Medulla oblongata (tissue), 1 donor: Measurements from ENCODE around the gene AGRP.

Experiments used
- DNase-seq: peaks from one replicate; pipeline ENCODE4 v3.0.0-alpha.2; 2015; ENCODE audit errors: extremely low spot score

The AGRP gene

GRCh38 chr16:67463059-67463458, 20.3 kb downstream of the AGRP start:
- no peak for DNase-seq

DNA sequence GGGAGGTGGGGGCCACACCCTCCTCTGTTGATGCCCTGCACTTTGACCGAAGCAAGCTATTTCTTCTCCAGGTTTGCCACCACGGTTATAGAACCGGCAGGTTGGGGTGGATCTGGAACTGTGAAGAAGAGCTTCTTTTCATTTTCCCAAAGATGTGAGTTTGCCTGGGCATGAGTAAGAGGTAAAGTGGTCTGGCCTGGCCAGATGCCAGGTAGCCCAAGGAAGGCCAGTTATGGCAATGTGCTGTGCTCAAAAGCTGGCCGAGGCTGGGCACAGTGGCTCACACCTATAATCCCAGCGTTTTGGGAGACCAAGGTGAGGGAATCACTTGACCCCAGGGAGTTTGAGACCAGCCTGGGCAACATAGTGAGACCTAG, 21.1 kb downstream of the AGRP start:
- DNase-seq = no peak

DNA sequence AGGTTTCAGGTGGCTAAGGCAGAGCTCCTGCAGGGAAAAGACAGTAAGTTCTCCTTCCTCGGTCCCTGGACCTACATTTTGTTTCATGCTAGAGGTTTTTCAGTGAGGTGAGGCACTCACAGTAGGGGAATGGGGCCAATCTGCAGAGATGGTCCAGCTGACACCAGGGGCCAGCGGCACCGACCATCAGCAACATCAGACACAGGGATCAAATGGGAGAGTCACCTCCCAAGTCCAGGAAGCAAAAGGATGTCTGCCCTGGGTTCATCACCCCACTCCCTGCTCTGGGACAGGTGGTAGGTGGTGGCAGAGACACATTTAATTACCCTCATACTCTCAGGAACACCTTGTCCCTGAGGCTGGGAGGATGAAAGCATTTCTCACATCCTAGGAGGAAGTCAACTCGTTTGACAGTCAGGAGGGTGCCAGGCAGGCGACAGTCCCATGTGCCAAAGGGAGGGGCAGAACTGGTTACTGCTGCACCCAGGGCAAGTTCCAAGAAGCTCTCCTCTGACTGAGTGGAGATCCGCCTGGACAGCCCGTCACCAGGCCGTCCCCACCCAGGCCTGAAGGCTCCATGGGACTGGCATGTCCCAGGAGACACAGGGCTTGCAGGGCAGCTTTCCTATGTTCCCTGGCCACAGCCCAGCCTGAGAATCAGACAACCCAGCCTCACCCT, 21.6 kb downstream of the AGRP start:
- no peak for DNase-seq

DNA sequence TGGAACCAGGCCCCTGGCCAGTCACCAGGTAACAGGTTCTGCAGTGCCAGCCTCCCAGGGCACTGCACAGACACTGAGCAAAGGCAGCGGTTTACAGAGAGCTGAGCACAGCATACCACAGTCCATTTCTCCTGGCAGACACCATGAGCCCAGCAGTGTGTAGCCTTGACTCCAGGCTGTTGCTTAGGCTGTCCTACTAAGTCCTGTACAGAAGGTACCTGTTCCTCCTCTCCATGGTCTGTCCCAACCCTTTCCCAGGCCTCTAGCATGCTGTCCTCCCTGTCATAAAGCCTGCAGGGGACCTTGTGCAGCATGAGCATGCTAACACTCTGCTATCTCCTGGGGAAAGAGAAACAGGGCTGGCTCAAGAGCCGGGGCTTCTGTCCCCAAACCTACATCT, 22.4 kb downstream of the AGRP start:
- DNase-seq = no peak

DNA sequence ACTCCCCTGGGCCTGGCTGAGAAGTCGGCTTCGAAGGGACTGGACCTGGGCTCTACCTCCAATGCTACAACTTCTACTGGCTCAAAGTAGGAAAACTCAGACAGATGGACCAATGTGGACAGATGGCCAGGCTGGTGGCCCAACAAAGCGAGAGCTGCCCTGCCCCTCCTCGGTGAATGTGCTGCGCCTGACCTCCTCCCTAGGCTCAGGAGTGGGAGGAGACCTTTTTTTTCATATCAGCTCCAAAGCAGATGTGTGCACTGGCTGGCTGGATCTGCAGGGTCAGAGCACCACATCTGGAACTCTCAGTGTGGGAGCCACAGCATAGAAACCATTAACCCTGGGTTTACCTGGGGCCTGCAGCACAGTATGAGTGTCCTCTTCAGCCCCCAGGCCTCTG, 23.2 kb downstream of the AGRP start:
- DNase-seq = no peak

- DNase-seq = peak; percentile 46
Observed at GRCh38 chr16:67459861-67460150, 23.5 kb downstream of the AGRP start.

DNA sequence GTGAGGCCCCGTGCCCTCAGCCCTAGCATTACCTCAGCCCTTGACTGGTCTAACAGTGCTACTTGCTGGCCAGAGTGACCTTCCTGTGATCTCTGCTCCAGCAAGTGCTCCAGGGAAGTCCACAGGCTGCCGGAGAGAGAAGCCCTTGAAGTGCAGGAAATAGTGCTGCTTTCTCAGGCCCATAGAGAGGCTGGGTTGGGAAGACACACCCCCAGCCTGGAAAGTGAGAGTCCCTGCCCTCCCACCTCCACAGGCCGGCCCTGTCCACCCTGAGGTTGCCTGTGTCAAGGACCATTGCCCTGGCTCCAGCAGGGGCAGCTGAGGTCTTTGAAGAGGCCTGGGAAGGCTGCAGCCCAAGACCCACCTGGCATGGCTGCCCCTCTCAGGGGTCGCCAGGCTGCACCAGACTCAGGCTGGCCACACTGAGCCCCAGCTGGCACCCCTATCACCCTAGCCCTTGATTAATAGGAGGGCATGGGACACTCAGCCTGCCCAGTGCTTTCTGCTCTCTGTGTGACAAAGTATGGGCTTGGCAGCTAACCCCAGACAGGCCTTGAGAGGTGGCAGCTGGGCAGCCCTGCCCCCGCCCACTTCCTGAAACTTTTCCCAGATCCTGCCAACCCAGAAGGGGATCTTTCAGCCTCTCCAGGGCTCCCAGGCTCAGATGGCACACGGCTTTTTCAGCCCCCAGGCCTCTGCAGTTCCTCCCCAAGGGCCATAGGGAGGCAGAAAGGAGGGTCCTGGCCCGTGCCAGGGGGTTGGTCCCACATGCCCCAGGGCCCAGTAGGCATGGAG, 24.1 kb downstream of the AGRP start:
- DNase-seq = peak; percentile 64

GRCh38 chr16:67458121-67458641, 25.2 kb downstream of the AGRP start:
- no peak for DNase-seq

GRCh38 chr16:67457611-67458010, 25.7 kb downstream of the AGRP start:
- no peak for DNase-seq

DNA sequence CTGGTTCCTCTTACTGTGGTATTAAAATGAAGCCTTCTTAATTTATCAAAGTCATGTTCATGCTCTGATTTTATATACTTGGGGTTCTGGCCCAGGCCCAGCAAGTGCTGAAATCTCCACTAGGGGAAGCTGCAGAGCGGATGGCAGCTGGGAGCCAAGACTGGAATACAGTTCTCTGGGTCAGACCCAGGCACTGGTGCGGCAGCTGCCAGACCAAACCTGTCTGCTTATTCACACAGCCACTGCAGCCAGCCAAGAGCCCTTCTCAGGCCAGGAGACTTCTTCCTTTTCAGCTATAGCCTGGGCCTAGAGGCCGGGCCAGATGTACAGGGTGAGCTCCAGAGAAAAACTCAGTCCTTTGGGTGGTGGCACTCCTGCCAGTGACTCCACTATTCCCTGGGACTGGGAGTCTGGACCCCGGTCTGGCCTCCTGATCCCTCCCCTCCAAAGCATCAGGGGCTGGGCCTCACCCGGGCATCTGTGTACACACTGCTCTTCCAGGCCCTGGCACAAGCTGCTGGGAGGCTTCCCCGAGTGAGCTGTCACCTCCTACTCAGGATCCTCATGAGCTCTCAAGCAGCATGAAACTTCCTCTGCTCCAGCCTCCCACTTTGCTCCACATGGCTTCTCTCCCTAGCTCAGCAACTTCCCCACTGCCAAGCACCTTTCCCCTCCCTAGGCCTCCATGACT, 26.8 kb downstream of the AGRP start:
- peak; percentile 43 for DNase-seq

GRCh38 chr16:67454852-67455251, 28.5 kb downstream of the AGRP start:
- no peak for DNase-seq

GRCh38 chr16:67454104-67454503, 29.2 kb downstream of the AGRP start:
- no peak for DNase-seq

GRCh38 chr16:67451704-67452435, 31.5 kb downstream of the AGRP start:
- no peak for DNase-seq

- peak; percentile 37 for DNase-seq
Observed at GRCh38 chr16:67451061-67451703, 32.2 kb downstream of the AGRP start.

DNA sequence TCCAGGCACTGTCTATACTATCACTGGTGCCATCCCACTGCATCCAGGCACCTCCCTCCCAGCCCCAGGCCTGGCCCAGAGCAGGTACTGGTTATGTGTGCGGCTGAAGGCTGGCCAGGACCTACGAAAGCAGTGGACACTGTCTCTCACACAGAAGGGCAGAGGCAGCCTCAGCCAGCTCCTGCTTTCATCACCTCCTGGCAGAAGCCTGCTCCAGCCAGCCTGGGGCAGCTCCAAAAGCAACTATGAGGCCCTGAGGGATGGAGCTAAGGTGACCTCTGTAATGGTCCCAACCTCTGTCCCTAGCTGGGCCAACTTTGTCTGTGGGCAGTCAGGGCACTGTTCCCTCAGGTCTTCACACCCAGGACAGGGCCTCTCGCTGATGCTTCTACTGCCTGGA, 33.6 kb downstream of the AGRP start:
- peak; percentile 24 for DNase-seq

- DNase-seq = no peak
Observed at GRCh38 chr16:67449336-67449735, 34.0 kb downstream of the AGRP start.

DNA sequence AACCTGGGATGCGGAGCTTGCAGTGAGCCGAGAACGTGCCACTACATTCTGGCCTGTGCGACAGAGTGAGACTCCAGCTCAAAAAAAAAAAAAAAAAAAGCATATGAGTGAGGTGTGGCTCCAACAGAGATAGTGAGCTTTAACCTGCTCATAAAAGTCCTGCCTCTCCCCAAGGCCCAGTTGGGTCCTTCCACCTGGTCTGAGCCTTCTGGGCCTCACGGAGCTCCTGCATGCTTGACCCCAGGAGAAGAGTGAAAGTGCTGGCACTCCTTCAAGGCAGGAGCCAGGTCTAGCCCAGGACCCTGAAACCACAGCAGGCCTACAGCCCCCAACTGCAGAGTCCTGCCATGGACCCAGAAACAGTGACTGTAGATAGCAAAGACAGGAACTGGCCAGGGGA, 34.8 kb downstream of the AGRP start:
- no peak for DNase-seq

- DNase-seq = peak; percentile 29
Observed at GRCh38 chr16:67447508-67448076, 35.8 kb downstream of the AGRP start.

DNA sequence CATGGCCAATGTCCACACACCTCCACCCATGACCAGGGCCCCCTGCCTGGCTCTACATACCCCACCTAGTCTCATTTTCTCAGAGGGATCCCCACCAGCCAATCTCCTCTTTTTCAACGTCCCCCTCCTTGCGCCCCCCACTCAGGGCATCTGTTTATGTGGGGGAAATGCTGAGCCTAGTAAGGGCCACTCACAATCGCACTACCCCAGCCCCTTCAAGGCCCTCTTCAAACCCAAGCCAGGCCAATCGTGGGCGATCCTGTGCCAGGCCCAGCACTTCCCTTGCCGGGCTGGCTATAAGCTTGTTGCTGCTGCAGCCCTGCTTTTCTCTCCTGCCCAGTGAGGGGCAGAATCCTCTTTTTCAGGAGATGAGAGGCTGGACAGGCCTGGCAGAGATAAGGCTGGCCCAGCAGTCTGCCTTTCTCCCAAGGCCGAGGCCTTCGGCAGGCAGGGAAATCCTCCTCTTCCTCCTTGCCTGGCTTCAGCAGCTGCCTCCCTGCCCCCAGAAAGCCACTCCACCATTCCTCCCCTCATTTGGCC, 36.3 kb downstream of the AGRP start:
- DNase-seq = no peak

DNA sequence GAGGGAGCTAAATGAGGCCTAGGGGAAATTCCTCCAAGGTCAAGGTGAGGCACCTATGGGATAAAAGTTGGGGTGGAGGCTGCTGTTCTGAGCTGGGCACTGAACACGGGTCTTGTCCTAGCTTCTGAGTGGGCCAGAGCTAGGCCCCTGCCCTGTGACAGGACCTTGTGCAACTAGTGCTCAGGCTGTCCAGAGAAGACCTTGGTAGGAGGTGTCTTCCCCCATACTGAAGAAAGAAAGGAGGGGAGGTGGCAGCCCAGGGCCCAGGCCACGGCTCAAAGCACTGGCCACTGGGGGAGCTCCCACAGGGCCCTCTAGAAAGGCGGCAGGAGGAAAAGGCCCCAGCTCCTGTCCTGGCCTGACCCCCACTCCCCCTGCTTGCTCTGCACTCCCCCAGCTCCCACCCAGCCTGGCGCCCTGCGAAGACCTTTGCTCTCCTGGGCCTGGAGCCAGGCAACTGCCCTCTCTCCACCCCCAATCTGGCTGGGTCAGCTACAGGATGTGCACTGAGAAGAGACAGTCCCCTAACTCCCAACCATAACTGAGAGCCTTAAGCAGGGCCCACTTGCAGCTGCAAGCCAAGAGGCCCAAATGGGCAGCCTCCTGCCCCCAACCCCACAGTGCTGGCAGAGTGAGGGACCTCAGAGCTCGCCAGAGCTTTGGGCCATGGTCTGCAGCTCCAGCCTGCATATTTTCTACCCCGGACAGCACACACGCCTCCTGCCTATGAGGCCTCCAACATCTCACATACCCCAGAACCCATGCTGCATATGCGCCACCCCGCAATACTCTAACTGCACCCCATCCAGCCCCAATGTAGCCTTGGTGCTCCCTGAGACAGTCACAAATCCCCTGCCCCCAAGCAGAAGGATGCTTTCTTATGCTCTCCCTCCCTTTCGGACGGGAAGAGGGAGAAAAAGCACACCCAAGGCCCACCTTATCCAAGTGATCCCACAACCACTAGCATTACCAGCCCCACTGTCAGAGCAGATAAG, 37.1 kb downstream of the AGRP start:
- no peak for DNase-seq
